Neural cell (in vitro differentiated cells): Measurements from ENCODE around the gene NGLY1. TPM values are rescaled to one million over a fixed set of nuclear protein-coding genes. Genes with fewer than 3 reads are reported as not detected.

Experiments
- H2AFZ ChIP-seq: fragments of 200-600, 300-800 bp; sonication (generic), shearing (Covaris generic); 2 replicates; pipeline ENCODE4 v1.6.0; 2014; ENCODE audit warnings: low read depth, mild to moderate bottlenecking, antibody characterized with exemption, low read length, moderate library complexity
- H3F3A ChIP-seq: fragments of 200-600 bp; shearing (Covaris generic); 2 replicates; pipeline ENCODE4 v1.6.1; 2016; ENCODE audit warnings: mild to moderate bottlenecking, moderate library complexity, mixed read lengths, antibody characterized with exemption, low read length; ENCODE audit not compliant: insufficient read depth, poor library complexity, severe bottlenecking
- H3K27ac ChIP-seq: fragments of 200-600, 300-800 bp; sonication (generic), shearing (Covaris generic); 2 replicates; pipeline ENCODE4 v1.5.1; 2014; ENCODE audit warnings: mild to moderate bottlenecking, low read length, moderate library complexity
- H3K27me3 ChIP-seq: fragments of 300-800, 200-600 bp; sonication (generic), shearing (Covaris generic); 2 replicates; pipeline ENCODE4 v1.6.0; 2014; ENCODE audit warnings: mild to moderate bottlenecking, low read depth, low read length, moderate library complexity; ENCODE audit not compliant: insufficient read depth
- H3K36me3 ChIP-seq: fragments of 300-800, 200-600 bp; sonication (generic), shearing (Covaris generic); 2 replicates; pipeline ENCODE4 v1.5.1; 2014; ENCODE audit warnings: mild to moderate bottlenecking, antibody characterized with exemption, low read length, moderate library complexity; ENCODE audit not compliant: insufficient read depth
- H3K4me2 ChIP-seq: fragments of 300-800, 200-600 bp; sonication (generic), shearing (Covaris generic); 2 replicates; pipeline ENCODE4 v1.6.0; 2014; ENCODE audit warnings: mild to moderate bottlenecking, low read length
- H3K4me3 ChIP-seq: fragments of 300-800, 200-600 bp; sonication (generic), shearing (Covaris generic); 2 replicates; pipeline ENCODE4 v1.5.1; 2014; ENCODE audit warnings: mild to moderate bottlenecking, low read length, moderate library complexity
- H3K79me2 ChIP-seq: fragments of 200-600 bp; shearing (Covaris generic); replicated peaks from 2 replicates; pipeline ENCODE4 v1.6.0; 2014; ENCODE audit warnings: mild to moderate bottlenecking, low read length, moderate library complexity; ENCODE audit not compliant: insufficient read depth
- H3K9ac ChIP-seq: fragments of 300-800, 200-600 bp; sonication (generic), shearing (Covaris generic); 2 replicates; pipeline ENCODE4 v1.6.1; 2016; ENCODE audit warnings: mild to moderate bottlenecking, low read length, mixed read lengths
- H3K9me2 ChIP-seq: fragments of 200-600 bp; shearing (Covaris generic); 2 replicates; pipeline ENCODE4 v1.6.1; 2016; ENCODE audit warnings: mild to moderate bottlenecking, low read length, mixed read lengths; ENCODE audit not compliant: insufficient read depth
- H3K9me3 ChIP-seq: fragments of 200-600, 300-800 bp; sonication (generic), shearing (Covaris generic); 2 replicates; pipeline ENCODE4 v1.6.1; 2016; ENCODE audit warnings: mild to moderate bottlenecking, mixed run types, low read length, moderate library complexity, mixed read lengths
- H4K20me1 ChIP-seq: fragments of 200-600 bp; shearing (Covaris generic); 2 replicates; pipeline ENCODE4 v1.6.1; 2016; ENCODE audit warnings: mild to moderate bottlenecking, mixed run types; ENCODE audit not compliant: insufficient read depth
- CTCF ChIP-seq: fragments of 450-650 bp; IDR thresholded peaks from 2 replicates; pipeline ENCODE4 v1.5.1; 2014; ENCODE audit warnings: antibody characterized with exemption, mild to moderate bottlenecking, moderate library complexity; ENCODE audit not compliant: poor library complexity, severe bottlenecking
- EP300 ChIP-seq: fragments of 450-650 bp; conservative IDR thresholded peaks from 2 replicates; pipeline ENCODE4 v1.6.1; 2014; ENCODE audit warnings: antibody characterized with exemption, mild to moderate bottlenecking, moderate library complexity; ENCODE audit not compliant: poor library complexity, severe bottlenecking
- EZH2 ChIP-seq: fragments of 200-600, 300-800 bp; shearing (Covaris generic), sonication (generic); IDR thresholded peaks from 2 replicates; pipeline ENCODE4 v1.6.1; 2014; ENCODE audit warnings: antibody characterized with exemption, low read length, borderline replicate concordance, mild to moderate bottlenecking; ENCODE audit not compliant: insufficient read depth, poor library complexity, severe bottlenecking
- MXI1 ChIP-seq: fragments of 450-650 bp; conservative IDR thresholded peaks from 2 replicates; pipeline ENCODE4 v1.6.1; 2014; ENCODE audit warnings: antibody characterized with exemption, mild to moderate bottlenecking; ENCODE audit not compliant: poor library complexity, severe bottlenecking
- POLR2AphosphoS5 ChIP-seq: IDR thresholded peaks from 2 replicates; pipeline ENCODE4 v1.6.1; 2012
- RAD21 ChIP-seq: fragments of 450-650 bp; conservative IDR thresholded peaks from 2 replicates; pipeline ENCODE4 v1.6.1; 2014; ENCODE audit warnings: antibody characterized with exemption, mild to moderate bottlenecking, moderate library complexity
- REST ChIP-seq: IDR thresholded peaks from 2 replicates; pipeline ENCODE4 v1.6.1; 2012; ENCODE audit warnings: borderline replicate concordance
- SMC3 ChIP-seq: fragments of 450-650 bp; conservative IDR thresholded peaks from 2 replicates; pipeline ENCODE4 v1.6.1; 2014; ENCODE audit warnings: antibody characterized with exemption, mild to moderate bottlenecking, moderate library complexity; ENCODE audit not compliant: poor library complexity
- TAF1 ChIP-seq: IDR thresholded peaks from 2 replicates; pipeline ENCODE4 v1.6.1; 2012; ENCODE audit warnings: low read depth
- polyA plus RNA-seq: library from polyadenylated mRNA; depleted of rRNA; stranded (reverse); fragments of >200 nt; gene quantifications from 2 replicates; pipeline ENCODE4 v1.2.3, GENCODE V29; 2014

The NGLY1 gene
- polyA plus RNA-seq, 1 donor from 2014 or later = 22.0 TPM

- H3K4me2 ChIP-seq = no peak overlapping the region
- H2AFZ ChIP-seq = no peak overlapping the region
- H3K9me3 ChIP-seq = no peaks in the 10 kb centered on the region
- no peaks in the 10 kb centered on the region for H3F3A ChIP-seq
- H3K27ac ChIP-seq = no peak overlapping the region
- no peaks in the 10 kb centered on the region for H4K20me1 ChIP-seq
- H3K79me2 ChIP-seq = no peaks in the 10 kb centered on the region
- no peaks in the 10 kb centered on the region for H3K27me3 ChIP-seq
- no peak overlapping the region for H3K4me3 ChIP-seq
- no peaks in the 10 kb centered on the region for H3K36me3 ChIP-seq
- H3K9me2 ChIP-seq = no peaks in the 10 kb centered on the region
- H3K9ac ChIP-seq = no peak overlapping the region
- TF ChIP-seq MXI1 = no peak
- no peak for TF ChIP-seq CTCF
- no peak for TF ChIP-seq EP300
- TF ChIP-seq TAF1 = no peak
- TF ChIP-seq REST = no peak
- no peak for TF ChIP-seq RAD21
- no peak for TF ChIP-seq EZH2
- TF ChIP-seq SMC3 = no peak
- no peak for TF ChIP-seq POLR2AphosphoS5
Measured at GRCh38 chr3:25683882-25684281, 99.4 kb downstream of the NGLY1 start.

- Histone ChIP-seq H3K27me3 (no peaks in the 10 kb centered on the region), H3K9me2 (no peaks in the 10 kb centered on the region), H3K4me3 (no peak overlapping the region), H3K79me2 (no peaks in the 10 kb centered on the region), H3K4me2 (no peak overlapping the region), H3K36me3 (no peaks in the 10 kb centered on the region), H3K9me3 (no peaks in the 10 kb centered on the region), H3F3A (no peaks in the 10 kb centered on the region), H4K20me1 (no peaks in the 10 kb centered on the region), H3K27ac (no peak overlapping the region), H2AFZ (no peak overlapping the region), H3K9ac (no peak overlapping the region)
- no peak for TF ChIP-seq TAF1
- TF ChIP-seq EZH2 = no peak
- TF ChIP-seq RAD21 = no peak
- no peak for TF ChIP-seq POLR2AphosphoS5
- no peak for TF ChIP-seq SMC3
- no peak for TF ChIP-seq MXI1
- TF ChIP-seq CTCF = no peak
Measured at GRCh38 chr3:25683410-25683809, 99.8 kb downstream of the NGLY1 start.
